SIG-M5 treated with dmso at 0.1 percent for 504 hours (cell line): ENCODE data around the gene ETS2.
"Not testable (repeated sequence)": the region's sequence is repeated elsewhere in the genome, so short reads cannot be mapped to it uniquely, and the experiment has no call there.

Source experiments
- DNase-seq: peaks from one replicate; lab custom pipeline; 2025; ENCODE audit not compliant: unreplicated experiment; lab: John Stamatoyannopoulos, UW

ETS2 gene

GRCh38 chr21:38834725-38835124, 29.0 kb downstream of the ETS2 start:
- DNase-seq, result no peak

GRCh38 chr21:38837806-38838461, 32.2 kb downstream of the ETS2 start:
- no peak for DNase-seq

- DNase-seq, result no peak
These were observed 33.0 kb downstream of the ETS2 start for GRCh38 chr21:38838598-38839327.

GRCh38 chr21:38839328-38840286, 33.9 kb downstream of the ETS2 start:
- peak; percentile 49 for DNase-seq

- no peak for DNase-seq
These were observed 34.9 kb downstream of the ETS2 start for GRCh38 chr21:38840456-38841300.

GRCh38 chr21:38841472-38841871, 35.7 kb downstream of the ETS2 start:
- DNase-seq, result no peak

- no peak for DNase-seq
These were observed 36.4 kb downstream of the ETS2 start for GRCh38 chr21:38842079-38842478.

- DNase-seq, result no peak
These were observed 37.6 kb downstream of the ETS2 start for GRCh38 chr21:38843379-38843778.

GRCh38 chr21:38843806-38844503, 38.2 kb downstream of the ETS2 start:
- DNase-seq, result no peak

GRCh38 chr21:38845374-38845773, 39.6 kb downstream of the ETS2 start:
- DNase-seq, result not testable (repeated sequence)

- no peak for DNase-seq
These were observed 41.8 kb downstream of the ETS2 start for GRCh38 chr21:38847556-38847955.

- no peak for DNase-seq
These were observed 42.5 kb downstream of the ETS2 start for GRCh38 chr21:38848187-38848609.

- DNase-seq, result no peak
These were observed 44.0 kb downstream of the ETS2 start for GRCh38 chr21:38849776-38850175.

- no peak for DNase-seq
These were observed 44.7 kb downstream of the ETS2 start for GRCh38 chr21:38850277-38850951.

GRCh38 chr21:38851101-38851500, 45.4 kb downstream of the ETS2 start:
- no peak for DNase-seq

GRCh38 chr21:38852278-38852677, 46.5 kb downstream of the ETS2 start:
- DNase-seq, result no peak

- DNase-seq, result no peak
These were observed 47.0 kb downstream of the ETS2 start for GRCh38 chr21:38852708-38853107.

- DNase-seq, result peak; percentile 22
These were observed 47.7 kb downstream of the ETS2 start for GRCh38 chr21:38853421-38853919.

- DNase-seq, result no peak
These were observed 51.6 kb downstream of the ETS2 start for GRCh38 chr21:38857152-38857825.
